A549 (cell line): ENCODE results near the gene TGFBR3. TPM values are rescaled to one million over a fixed set of nuclear protein-coding genes. Genes with fewer than 3 reads are reported as not detected.

Experiments used
- ATAC-seq, 2 experiments: fragments of 200-7000 bp in 1 of 2; fragments of >200 bp in 1 of 2; cut with Nextera tagmentation in 1 of 2; cut with Tn5 transposase in 1 of 2; 3 replicates each; pipeline versions ENCODE4 v1.8.0 to v1.9.1; 2018 to 2020; ENCODE audit warnings: mild to moderate bottlenecking in 1 of 2, moderate library complexity in 1 of 2
- CTCF ChIA-PET: fragments of 300-600 bp; sonication (Branson Sonifier 250); formaldehyde crosslinking; extraction: SDS; loops from one replicate; lab custom pipeline; 2021; ENCODE audit warnings: antibody characterized with exemption, inconsistent platforms; lab: Yijun Ruan, JAX
- POLR2A ChIA-PET: fragments of 350-600 bp; formaldehyde crosslinking; extraction: SDS; loops from one replicate; lab custom pipeline; 2021; ENCODE audit warnings: antibody characterized with exemption, inconsistent platforms; lab: Yijun Ruan, JAX
- DNase-seq, 2 experiments: peaks; one replicate each; pipeline versions ENCODE4 v3.0.0 to v3.0.0-alpha.2; 2011 to 2016; ENCODE audit warnings: low read depth in 1 of 2, low spot score in 1 of 2
- FAIRE-seq: peaks from 2 replicates; lab custom pipeline; 2011; peaks lifted over from hg19 to GRCh38; lab: Jason Lieb, UNC
- H3K27ac ChIP-seq, 2 experiments: fragments of >200 bp; sonication (Bioruptor Twin); formaldehyde crosslinking; 3 replicates each; pipeline ENCODE4 v1.5.1; 2016 to 2017
- H3K4me1 ChIP-seq: fragments of >200 bp; sonication (Bioruptor Twin); formaldehyde crosslinking; 3 replicates; pipeline ENCODE4 v1.6.1; 2016
- H3K4me2 ChIP-seq: fragments of >200 bp; sonication (Bioruptor Twin); formaldehyde crosslinking; 3 replicates; pipeline ENCODE4 v1.6.1; 2016
- H3K4me3 ChIP-seq: fragments of >200 bp; sonication (Bioruptor Twin); formaldehyde crosslinking; 3 replicates; pipeline ENCODE4 v1.5.1; 2016
- H3K9me3 ChIP-seq: fragments of >200 bp; sonication (Bioruptor Twin); formaldehyde crosslinking; 3 replicates; pipeline ENCODE4 v1.6.1; 2016
- BHLHE40 ChIP-seq: IDR thresholded peaks from 2 replicates; pipeline ENCODE4 v1.6.1; 2012; ENCODE audit warnings: low read depth, low read length, inconsistent platforms
- CBX8 ChIP-seq: fragments of 200-600 bp; sonication (generic); IDR thresholded peaks from 2 replicates; pipeline ENCODE4 v1.6.1; 2016
- CHD2 ChIP-seq: fragments of 150-350 bp; IDR thresholded peaks from 2 replicates; pipeline ENCODE4 v1.6.1; 2014; ENCODE audit warnings: low read length; ENCODE audit not compliant: partially characterized antibody
- CHD4 ChIP-seq: fragments of 200-600 bp; sonication (generic); IDR thresholded peaks from 2 replicates; pipeline ENCODE4 v1.6.1; 2016; ENCODE audit warnings: antibody characterized with exemption, mild to moderate bottlenecking, borderline replicate concordance
- E2F6 ChIP-seq: IDR thresholded peaks from 2 replicates; pipeline ENCODE4 v1.6.1; 2012; ENCODE audit warnings: low read depth, borderline replicate concordance
- EHMT2 ChIP-seq: fragments of 200-600 bp; sonication (generic); IDR thresholded peaks from 2 replicates; pipeline ENCODE4 v1.6.1; 2016; ENCODE audit warnings: antibody characterized with exemption, low read depth, mild to moderate bottlenecking, moderate library complexity
- ELK1 ChIP-seq: fragments of 150-350 bp; IDR thresholded peaks from 2 replicates; pipeline ENCODE4 v1.6.1; 2014; ENCODE audit warnings: low read depth, mild to moderate bottlenecking, low read length
- FOXS1 ChIP-seq: fragments of 250-450 bp; sonication (Bioruptor Pico); IDR thresholded peaks from 2 replicates; pipeline ENCODE4 v1.5.0; 2020; ENCODE audit warnings: mild to moderate bottlenecking, moderate library complexity
- HDAC2 ChIP-seq: fragments of 200-600 bp; sonication (generic); IDR thresholded peaks from 2 replicates; pipeline ENCODE4 v1.6.1; 2016
- HMGXB4 ChIP-seq: fragments of 250-450 bp; sonication (Bioruptor Pico); IDR thresholded peaks from 2 replicates; pipeline ENCODE4 v1.5.0; 2021; ENCODE audit warnings: mild to moderate bottlenecking, moderate library complexity, borderline replicate concordance
- MAX ChIP-seq: IDR thresholded peaks from 2 replicates; pipeline ENCODE4 v1.6.1; 2012
- NR3C1 ChIP-seq: fragments of >200 bp; sonication (Bioruptor Twin); formaldehyde crosslinking; IDR thresholded peaks from 3 replicates; pipeline ENCODE4 v1.6.1; 2017
- PBX3 ChIP-seq: IDR thresholded peaks from 2 replicates; pipeline ENCODE4 v1.6.1; 2012
- PHF8 ChIP-seq: fragments of 200-600 bp; sonication (generic); IDR thresholded peaks from 2 replicates; pipeline ENCODE4 v1.6.1; 2016; ENCODE audit warnings: low read depth, mild to moderate bottlenecking, antibody characterized with exemption, moderate library complexity, borderline replicate concordance
- POLR2A ChIP-seq: IDR thresholded peaks from 2 replicates; pipeline ENCODE4 v1.6.1; 2012; ENCODE audit warnings: mild to moderate bottlenecking, low read length
- RCOR1 ChIP-seq: fragments of 150-350 bp; IDR thresholded peaks from 2 replicates; pipeline ENCODE4 v1.6.1; 2014; ENCODE audit warnings: antibody characterized with exemption, low read length, low read depth
- REST ChIP-seq: fragments of 200-600 bp; sonication (generic); IDR thresholded peaks from 2 replicates; pipeline ENCODE4 v1.6.1; 2016; ENCODE audit warnings: antibody characterized with exemption, mild to moderate bottlenecking, moderate library complexity
- SMC3 ChIP-seq: fragments of >200 bp; sonication (Bioruptor Twin); formaldehyde crosslinking; IDR thresholded peaks from 3 replicates; pipeline ENCODE4 v1.6.1; 2018; ENCODE audit warnings: inconsistent platforms
- ZC3H11A ChIP-seq: fragments of 450-650 bp; IDR thresholded peaks from 2 replicates; pipeline ENCODE4 v1.6.1; 2014; ENCODE audit warnings: antibody characterized with exemption, mild to moderate bottlenecking
- WGBS: methylation state at CpG from one replicate; pipeline ENCODE4 v1.1.6; 2017; ENCODE audit errors: missing lambda C conversion rate; 5-methylcytosine and 5-hydroxymethylcytosine counted together
- polyA plus RNA-seq, 4 experiments: library from polyadenylated mRNA; depleted of rRNA in 3 of 4; stranded (reverse); fragments of >200 nt; fragmentation: RNase III in 1 of 4; extraction: RNeasy Plus Mini Kit Qiagen cat#74134 plus additional on column Dnase treatment in 1 of 4; gene quantifications; 2 replicates in 3 of 4; 3 replicates in 1 of 4; pipeline ENCODE4 v1.2.3, GENCODE V29; 2011 to 2017
- TF ChIP-seq, protein P1 (sequence below): fragments of 450-650 bp; IDR thresholded peaks from 2 replicates; pipeline ENCODE4 v1.6.1; 2014; ENCODE audit warnings: antibody characterized with exemption
- TF ChIP-seq, protein P2 (sequence below): fragments of 250-450 bp; sonication (Bioruptor Pico); IDR thresholded peaks from 2 replicates; pipeline ENCODE4 v1.5.0; 2020; ENCODE audit warnings: low read depth, mild to moderate bottlenecking, moderate library complexity

TGFBR3 gene
- polyA plus RNA-seq, 2 of the 4 experiments (the other 2 are of a cell fraction): 5.0 to 8.9 TPM

DNA sequence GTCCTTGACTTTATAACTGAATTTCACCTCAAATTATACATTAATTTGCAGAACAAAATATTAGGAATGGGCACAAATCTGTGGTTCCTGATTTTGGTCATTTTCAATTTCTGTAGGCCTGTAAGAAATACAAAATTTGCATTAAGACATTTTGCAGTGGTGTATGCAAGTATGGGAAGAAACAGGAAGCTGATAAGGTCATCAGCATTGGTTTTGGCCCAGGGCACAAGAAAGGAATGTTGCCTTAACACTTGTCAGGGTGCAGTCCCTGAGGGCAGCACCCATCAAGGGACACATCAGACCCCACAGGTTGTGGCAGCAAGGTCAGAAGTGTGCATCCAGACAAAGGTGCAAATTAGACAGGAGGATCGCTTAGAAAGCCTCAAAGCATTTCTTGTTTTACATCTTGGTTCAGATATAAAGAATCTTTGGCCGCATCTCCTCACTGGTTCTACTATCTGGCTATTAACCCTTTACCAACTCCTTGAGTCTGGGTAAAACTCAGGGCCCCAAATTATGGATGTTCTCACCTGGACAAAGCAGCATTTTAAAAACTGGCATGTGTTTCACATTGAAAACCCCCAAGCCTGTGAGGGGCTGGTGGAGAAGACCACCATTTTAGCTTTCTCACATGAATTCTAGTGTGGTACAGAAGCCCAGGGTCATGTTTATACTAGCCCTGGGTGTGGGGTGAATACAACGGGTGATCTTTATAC is 202.9 kb downstream of the TGFBR3 start (continued):
- TF ChIP-seq REST (no peak), POLR2A (no peak)

- CTCF ChIA-PET: no interaction called here
- no peak for ATAC-seq
- Histone ChIP-seq H3K9me3 (no peaks in the 10 kb centered on the region), H3K4me2 (no peak overlapping the region), H3K27ac (no peak overlapping the region)
- POLR2A ChIA-PET: no interaction called here
- TF ChIP-seq, protein P1, sequence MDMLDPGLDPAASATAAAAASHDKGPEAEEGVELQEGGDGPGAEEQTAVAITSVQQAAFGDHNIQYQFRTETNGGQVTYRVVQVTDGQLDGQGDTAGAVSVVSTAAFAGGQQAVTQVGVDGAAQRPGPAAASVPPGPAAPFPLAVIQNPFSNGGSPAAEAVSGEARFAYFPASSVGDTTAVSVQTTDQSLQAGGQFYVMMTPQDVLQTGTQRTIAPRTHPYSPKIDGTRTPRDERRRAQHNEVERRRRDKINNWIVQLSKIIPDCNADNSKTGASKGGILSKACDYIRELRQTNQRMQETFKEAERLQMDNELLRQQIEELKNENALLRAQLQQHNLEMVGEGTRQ: no peak
- TF ChIP-seq, protein P2, sequence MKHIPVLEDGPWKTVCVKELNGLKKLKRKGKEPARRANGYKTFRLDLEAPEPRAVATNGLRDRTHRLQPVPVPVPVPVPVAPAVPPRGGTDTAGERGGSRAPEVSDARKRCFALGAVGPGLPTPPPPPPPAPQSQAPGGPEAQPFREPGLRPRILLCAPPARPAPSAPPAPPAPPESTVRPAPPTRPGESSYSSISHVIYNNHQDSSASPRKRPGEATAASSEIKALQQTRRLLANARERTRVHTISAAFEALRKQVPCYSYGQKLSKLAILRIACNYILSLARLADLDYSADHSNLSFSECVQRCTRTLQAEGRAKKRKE (CRISPR knock-in tag): no peak
- TF ChIP-seq PHF8 (no peak), RCOR1 (no peak), FOXS1 (CRISPR knock-in tag) (no peak), CBX8 (no peak), SMC3 (no peak), BHLHE40 (no peak), ZC3H11A (no peak), ELK1 (no peak), HMGXB4 (CRISPR knock-in tag) (no peak), HDAC2 (no peak)
- TF ChIP-seq, all 56 proteins: peak for 0
- FAIRE-seq (no peak), DNase-seq (no peak)
- H3K4me1 ChIP-seq: peaks cover 2% of the 10 kb centered on the region; the same call in 1 of the 3 replicates
- H3K4me3 ChIP-seq: no peak overlapping the region
- 93% methylated on average over 4 of the region's 4 CpGs for WGBS
Observed at GRCh38 chr1:91680556-91681155, 205.3 kb downstream of the TGFBR3 start.

DNA sequence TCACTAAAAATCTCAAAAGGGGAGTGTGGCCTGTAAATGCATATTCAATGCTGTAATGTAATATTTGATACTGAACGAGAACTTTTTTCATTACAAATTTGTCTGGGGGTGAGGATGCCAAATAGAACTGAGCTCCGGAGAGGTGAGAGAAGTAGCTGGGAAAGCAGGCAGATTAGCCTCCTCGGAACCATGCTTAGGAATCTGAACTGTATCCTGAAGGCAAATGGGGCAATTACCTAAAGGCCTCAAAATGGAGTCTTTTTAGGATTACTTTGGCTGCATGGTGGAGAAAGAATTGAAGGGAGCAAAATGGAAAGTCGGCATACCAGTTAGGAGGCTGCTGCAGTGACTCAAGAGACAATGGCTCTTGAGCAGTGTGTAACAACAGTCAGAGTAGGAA is 206.5 kb downstream of the TGFBR3 start:
- WGBS: 93% methylated on average over 4 of the region's 4 CpGs
- H3K27ac ChIP-seq: no peak overlapping the region
- no peaks in the 10 kb centered on the region for H3K9me3 ChIP-seq
- POLR2A ChIA-PET: no interaction called here
- H3K4me1 ChIP-seq: peaks cover 2% of the 10 kb centered on the region; the same call in 1 of the 3 replicates
- CTCF ChIA-PET: no interaction called here
- no peak for FAIRE-seq
- H3K4me3 ChIP-seq: no peak overlapping the region
- H3K4me2 ChIP-seq: no peak overlapping the region
- no peak for ATAC-seq
- DNase-seq: no peak
- TF ChIP-seq, protein P2 (CRISPR knock-in tag): no peak
- TF ChIP-seq MAX (no peak), CHD2 (no peak), E2F6 (no peak), PBX3 (no peak), BHLHE40 (no peak), EHMT2 (no peak), CHD4 (no peak), PHF8 (no peak), NR3C1 (no peak)
